Amygdala (tissue), 56 donors: ENCODE measurements around the gene SEZ6L.

Experiments used
- DNase-seq, 56 donors: peaks; one replicate each; lab custom pipeline; 2025; lab: John Stamatoyannopoulos, UW

The SEZ6L gene

DNA sequence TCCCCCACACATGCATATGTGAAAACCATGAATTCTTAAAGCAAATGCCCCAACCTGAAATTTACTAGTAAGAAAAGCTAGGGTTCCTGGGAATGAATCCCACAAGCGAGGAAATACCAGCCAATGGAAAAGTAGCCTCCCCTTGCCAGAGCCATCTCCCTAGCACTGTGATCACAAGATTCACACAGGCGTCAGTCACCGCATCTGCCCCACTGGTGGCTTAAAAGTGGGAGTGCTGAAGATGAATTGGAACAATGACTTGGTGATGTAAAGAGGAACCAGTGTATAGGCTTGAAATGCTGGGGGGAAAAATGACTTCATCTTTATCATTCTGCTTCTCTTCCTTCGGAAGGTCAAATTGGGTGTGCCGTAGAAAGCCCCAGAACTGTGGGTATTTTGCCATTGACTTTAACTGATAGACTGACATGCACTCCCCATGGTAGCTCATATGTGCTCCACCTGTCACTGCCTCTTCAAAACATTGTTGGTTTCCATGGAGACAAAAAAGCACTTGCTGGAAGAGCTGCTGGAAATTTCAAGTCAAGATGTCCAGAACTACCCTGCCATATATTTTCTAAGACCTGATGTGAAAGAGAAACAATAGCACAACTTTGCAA is 240.6 kb downstream of the SEZ6L start:
- DNase-seq = peak in 6 of 56 donors; percentile 6 to 69 (median 28)

DNA sequence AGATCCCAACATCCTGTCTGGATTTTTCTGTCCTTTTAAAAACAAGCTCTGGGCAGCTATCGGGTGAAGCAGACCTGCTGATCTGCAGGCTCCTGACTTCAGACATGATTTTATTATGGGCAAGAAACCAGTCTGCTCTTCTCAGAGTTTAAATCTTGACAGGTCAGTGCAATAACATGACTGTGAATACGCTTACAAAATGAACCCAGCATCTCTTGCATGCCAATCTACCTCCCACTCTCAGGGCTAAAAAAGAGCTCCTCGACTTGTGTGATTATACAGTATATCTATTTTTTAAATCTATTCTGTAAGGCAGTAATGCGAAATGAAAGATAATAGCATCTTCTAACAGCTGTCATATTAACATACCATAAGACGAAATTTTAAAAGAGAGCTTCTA is 241.1 kb downstream of the SEZ6L start:
- no peak for DNase-seq

- no peak for DNase-seq
Measured at GRCh38 chr22:26414347-26414746, 245.1 kb downstream of the SEZ6L start.

- no peak for DNase-seq
Measured at GRCh38 chr22:26416256-26416655, 247.0 kb downstream of the SEZ6L start.

DNA sequence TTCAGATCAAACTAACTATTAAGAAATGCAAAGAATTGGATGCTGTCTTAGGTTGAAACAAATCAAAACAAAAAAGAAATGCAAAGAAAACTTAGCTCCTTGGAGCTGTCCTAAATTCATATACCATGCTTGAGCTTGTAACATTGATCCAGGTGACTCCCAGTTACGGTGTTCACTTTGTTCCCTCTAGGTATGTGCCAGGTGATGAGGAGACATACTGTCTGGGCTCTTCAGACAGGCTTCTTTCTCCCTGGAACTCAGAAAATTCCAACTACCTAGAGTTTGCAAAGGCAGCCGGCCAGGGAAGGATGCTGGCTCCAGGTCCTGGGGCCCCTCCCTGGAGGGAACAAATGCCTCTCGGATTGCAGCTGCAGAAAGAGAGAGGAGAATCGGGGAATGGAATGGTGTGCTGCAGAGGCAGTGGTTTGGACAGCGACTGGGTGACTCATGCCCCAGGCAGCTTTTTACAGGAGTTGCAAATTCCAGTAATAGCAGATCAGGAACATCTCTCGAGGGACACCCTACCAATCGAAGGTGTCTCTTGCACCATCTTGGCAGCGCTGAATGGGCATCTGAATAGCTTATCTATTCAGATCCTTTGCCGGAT is 247.5 kb downstream of the SEZ6L start:
- DNase-seq = no peak

DNA sequence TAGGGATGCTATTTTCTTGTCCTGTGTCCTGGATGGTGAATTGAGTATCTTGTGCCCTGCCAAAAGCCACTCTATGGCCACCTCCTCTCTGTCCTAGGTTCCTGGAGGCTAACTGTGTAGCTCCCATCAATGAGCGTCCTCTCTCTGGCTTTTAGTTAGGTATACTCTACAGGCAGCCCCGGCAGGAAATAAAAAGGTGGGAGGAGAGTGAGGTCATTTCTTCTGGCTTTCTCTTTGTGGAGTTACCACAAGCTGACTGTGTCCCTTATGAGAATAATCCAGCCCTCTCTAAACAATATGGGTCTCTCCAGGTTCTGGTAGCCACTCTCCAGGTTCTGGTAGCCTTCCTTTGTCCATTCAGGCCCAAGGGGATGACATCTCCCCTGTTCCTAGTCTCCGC is 248.1 kb downstream of the SEZ6L start:
- no peak for DNase-seq

DNA sequence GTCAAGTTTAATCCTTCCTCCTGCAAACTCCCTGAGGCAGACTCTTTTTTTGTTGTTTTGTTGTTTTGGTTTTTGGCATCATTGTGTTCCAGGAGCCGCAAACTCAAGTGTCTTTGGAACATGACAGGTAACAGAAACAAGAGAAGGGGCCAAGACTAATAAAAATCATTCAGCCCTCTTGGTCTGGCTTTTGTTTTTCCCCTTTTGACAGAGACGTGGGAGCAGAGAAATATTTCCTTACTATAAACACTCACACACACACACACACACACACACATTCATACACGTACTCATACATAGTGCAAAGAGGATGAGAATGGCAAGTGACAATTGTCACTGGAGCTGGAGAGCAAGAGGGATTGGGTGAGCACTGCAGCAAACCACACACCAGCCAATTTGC is 249.4 kb downstream of the SEZ6L start:
- DNase-seq = no peak

GRCh38 chr22:26426924-26427323 is 257.7 kb downstream of the SEZ6L start:
- DNase-seq = no peak

GRCh38 chr22:26428515-26429457 is 259.5 kb downstream of the SEZ6L start, which contains the start of gene ASPHD2:
Gene ASPHD2 (plus strand): TSS chr22:26429260. CDS start chr22:26433616, 4,356 bp downstream.
- peak in 40 of 56 donors; percentile 23 to 75 (median 52) for DNase-seq

DNA sequence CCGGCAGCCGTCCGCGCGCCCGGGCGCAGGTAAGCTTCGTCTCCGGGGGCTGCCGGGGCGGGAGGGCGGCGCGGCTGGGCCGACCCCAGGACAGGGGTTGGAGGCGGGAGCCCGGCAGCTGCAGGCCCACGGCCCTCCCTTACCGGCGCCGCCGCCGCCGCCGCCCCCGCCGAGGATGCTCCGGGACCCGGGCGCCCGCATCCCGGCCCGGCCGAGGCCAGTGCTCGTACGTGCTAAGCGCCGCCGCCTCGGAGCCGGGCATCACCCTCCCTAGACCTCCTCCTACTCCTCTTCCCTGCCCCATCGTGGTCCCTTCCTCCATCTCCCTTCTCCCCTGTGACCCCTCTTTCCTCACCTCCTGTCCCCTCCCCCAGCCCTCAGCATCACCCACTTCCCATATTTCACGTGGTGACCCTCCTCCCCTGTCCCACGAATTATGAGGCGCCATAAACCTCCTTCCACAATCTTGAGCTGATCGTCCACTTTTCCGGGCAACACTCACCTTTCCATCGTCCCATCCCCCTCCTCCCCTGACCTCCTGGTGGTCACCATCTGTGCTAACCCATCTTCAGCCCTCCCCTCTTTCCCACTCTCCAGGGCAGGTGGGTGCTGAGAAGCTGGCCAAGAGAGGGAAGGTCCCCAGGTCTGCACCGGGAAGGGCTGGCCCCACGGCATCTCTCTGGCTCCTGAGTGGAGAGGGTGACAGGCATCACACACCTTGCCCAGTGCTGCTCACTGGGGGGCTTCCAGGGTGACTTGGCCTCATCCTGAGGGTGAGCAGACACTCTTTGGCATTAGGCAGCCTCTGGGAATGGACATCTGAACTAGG is 260.4 kb downstream of the SEZ6L start:
- no peak for DNase-seq

GRCh38 chr22:26430600-26430999 is 261.3 kb downstream of the SEZ6L start:
- DNase-seq = no peak

GRCh38 chr22:26431261-26431995 is 262.2 kb downstream of the SEZ6L start:
- DNase-seq = no peak

DNA sequence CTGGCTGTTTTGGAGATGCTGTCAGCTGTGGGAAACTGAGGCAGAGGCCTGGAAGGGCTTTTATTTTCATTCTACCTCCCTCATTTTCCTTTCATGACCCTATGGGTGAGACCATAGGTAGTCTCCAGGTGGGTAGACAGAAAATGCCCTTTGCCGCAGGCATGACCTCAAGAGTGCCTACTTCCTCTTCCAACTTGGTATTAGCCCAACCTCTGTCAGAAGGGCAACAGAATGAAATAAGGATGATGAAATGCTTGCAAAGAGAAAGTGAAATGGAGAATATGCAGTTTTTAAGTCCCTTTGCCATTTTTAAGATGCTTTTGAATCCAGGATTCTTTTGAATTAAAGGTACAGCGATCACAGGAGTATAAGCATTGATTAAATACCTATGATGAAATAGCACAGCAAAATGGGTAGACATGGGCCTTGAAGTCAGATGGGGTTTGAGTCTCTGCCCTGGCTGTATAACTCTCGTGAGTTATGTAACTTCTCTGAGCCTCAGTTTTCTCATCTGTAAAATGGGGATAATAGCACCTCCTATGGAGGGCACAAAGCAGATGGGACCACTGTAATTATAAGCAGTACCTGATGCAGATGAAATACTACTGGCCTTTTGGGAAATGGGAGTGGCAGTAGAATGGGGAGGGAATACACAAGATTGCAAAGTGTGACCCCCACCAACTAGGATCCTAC is 263.5 kb downstream of the SEZ6L start:
- DNase-seq = no peak
